Stimulated activated CD8-positive, alpha-beta memory T cell treated with anti-CD3 and anti-CD28 coated beads, Interleukin-15, amount 100 ng/mL, for 1 hour (primary cell): ENCODE measurements around the gene LMOD3.

Experiments used
- DNase-seq: peaks from one replicate; pipeline ENCODE4 v3.0.0-alpha.2; 2020; ENCODE audit warnings: low read depth

Gene LMOD3

DNA sequence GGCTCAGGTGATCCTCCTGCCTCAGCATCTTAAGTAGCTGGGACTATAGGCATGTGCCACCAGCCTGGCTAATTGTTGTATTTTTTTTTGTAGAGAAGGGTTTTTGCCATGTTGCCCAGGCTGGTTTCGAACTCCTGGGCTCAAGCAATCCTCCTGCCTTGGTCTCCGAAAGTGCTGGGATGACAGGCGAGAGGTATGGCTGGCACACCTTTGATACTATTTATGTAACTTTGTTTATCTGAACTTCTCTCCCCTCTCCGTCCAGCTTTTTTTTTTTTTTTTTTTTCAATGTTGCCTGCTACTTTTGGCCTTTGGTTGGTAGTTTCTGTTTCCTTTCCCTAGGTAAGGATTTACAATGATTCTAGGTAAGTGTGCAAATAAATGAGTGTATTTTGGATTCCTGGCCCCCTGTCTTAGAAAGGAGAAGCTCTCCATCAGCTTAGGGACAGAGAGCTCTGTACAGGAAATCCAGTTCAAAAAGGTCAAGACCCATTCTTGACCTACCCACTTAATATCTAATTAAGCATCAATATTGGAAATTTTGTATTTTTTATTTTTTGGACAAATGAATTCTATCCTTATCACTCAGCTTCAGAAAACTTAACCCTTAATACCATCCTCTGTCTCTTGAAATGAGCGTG lies 30.9 kb downstream of the LMOD3 start:
- DNase-seq = no peak

DNA sequence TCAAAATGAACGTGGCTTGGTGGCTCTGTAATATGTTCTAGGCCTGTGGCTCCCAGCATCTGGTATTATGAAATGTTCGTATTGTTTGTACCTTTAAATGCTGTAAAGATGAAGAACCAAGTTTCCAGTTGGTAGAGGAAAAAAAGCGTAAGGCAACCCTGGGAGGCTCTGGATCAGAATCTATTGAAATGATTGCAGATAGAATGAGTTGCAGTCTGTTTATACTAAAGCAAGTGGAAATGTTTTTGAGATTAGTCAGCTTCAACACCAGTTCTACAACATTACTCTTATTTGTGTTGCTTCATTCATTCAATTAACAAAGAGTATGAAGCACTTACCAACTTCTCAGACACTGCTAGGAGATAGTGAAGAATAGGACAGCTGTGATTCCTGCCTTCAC lies 32.4 kb downstream of the LMOD3 start:
- no peak for DNase-seq

DNA sequence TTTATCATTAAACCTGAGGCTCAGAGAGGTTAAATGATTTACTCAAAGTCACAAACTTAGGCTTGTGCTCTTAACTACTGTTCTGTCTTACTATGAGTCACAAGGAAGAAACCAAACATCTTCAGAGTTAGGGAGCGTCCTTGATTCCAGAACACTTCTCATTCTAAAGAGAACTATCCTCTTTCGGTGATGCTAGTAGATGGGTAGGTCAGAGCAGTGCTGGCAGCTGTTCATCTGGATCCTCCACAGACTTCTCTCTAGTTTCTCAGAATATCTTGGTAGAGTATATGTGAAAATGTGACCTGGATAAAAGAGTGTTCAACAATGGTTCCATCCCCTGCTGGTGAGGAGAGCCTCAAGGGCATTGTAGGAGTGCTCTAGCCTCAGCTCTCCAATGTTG lies 34.3 kb downstream of the LMOD3 start:
- DNase-seq = no peak

DNA sequence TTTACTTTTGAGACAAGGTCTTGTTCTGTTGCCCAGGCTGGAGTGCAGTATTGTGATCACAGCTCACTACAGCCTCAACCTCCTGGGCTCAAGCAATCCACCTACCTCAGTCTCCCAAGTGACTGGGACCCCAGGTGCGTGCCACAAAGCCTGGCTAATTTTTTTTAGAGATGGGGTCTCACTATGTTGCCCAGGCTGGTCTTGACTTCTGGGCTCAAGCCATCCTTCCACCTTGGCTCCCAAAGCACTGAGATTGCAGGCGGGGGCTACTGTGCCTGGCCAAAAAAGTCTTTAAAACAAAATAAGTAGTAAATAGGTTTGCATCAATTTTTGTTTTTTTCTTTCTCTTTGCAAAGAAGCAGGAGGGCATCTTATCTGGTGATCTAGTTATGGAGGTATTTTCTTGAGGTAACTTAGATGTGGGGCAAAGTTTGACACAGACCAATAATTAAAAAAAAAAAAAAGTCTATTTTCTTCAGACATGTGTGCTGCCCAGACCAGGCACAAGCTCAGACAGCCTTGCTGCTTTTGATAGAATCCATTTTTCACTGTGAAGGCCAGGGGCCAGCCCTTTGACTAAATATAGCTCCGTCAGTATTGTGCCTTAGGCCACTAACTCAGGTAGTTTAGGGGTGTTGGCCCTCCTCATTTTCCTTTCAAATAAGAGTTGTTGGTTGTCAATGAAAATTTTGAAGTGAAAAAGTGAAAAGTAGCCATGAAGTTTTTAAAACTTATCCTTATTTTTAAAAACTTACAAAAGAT lies 35.2 kb downstream of the LMOD3 start:
- no peak for DNase-seq

DNA sequence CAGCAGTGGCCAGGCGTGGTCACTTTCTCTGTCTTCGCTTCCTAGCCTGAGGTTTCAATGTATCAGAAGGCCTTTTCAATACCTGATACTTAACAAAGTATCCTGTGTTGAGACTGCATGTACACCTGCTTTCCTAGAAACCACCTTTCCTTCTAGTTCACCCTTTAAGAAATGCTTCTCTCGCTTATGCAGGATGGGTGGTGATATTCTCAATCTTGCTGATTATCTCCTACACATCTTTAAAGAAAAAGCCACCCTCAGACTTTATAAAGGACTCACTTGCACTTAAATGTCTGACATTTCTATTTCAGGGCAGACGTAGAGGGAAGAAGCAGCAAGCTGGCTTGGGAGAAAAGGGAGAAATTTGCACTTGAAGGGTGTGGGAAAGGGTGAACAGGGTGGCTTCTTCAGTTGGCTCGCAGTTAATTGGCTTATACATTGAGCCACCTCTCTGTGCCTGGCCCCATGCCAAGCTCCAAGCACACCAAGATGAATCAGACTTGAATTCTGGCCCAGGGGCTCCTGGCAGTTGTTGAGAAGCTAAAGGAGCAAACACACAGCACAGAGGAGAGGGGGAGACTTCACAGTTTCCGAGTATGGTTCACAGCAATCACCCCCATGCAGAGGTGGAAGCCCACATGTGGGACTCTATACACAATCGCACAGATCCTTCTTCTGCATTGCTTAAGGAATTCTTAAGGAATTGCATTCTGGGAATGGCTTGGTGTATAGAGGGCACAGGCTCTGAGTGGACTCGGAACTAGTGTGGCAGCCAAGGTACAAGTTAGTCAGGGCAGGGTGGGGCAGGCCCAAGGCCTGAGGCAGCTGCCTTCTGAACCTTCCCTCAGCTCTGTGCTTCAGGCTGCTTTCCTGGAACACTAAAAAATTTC lies 36.3 kb downstream of the LMOD3 start:
- peak; percentile 51 for DNase-seq

DNA sequence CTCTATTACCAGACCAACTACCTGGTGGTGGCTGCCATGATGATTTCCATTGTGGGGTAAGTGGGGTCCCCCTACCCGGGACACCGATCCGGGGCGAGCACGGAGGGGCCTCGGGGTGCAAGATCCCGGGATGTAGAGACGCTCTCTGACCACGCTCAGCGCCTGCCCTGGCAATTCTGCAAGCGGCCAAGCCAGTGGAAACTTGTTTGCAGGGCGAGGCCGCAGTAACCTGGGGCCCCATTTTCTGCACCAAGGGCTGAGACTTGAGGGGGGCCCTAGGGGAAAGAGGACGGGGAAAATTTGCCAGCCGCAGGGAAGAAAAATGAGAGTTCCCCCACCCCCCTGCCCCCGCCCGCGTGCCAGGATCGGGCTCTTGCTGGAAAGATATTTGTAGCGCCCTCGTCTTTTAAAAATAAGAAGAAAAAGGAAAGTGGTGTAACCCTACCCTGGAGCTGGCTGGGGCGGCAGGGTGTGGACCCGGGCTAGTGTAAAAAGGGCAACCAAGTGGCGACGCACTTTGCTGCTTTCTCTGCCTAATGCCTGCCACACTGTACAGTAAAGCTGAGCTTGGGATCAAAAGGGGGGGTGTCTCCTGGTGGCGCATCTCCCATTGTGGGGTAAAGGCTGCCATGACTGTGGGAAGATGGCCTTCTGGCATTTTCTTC lies 37.1 kb downstream of the LMOD3 start:
- DNase-seq = no peak

DNA sequence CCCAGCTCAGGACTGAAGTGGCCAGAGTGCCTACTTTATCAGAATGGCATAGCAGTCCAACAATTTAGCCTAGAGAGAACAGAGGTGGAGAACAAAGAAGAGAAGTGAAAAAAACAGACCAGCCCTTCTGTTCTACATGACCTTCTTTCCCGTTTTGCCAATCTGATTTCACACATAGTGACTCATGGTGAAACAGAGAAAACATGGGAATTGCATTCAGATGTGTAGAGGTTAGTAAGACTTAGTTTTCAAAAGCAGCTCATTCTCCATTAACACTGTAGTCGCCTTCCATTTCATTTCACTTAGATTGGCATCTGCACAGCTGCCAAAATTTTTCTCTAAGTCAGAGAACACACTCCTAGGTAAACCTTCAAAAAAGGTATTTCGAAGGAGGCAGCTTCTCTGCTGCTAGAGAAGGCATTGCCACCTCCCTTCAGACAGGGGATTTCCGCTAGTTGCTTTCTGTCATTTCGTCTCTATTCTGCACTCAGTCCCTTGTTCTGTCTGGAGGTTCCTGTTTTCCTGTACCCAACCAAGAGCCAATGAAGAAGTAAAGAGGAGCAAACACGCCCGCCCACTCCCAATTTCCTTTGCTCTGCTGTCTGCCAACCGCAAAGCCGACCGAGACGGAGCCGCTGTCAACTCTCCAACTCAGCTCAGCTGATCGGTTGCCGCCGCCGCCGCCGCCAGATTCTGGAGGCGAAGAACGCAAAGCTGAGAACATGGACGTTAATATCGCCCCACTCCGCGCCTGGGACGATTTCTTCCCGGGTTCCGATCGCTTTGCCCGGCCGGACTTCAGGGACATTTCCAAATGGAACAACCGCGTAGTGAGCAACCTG lies 37.8 kb downstream of the LMOD3 start, which contains the start of gene ARL6IP5:
ARL6IP5 (plus strand) TSS at position 612 of the 842 bp plus-strand sequence; CDS start at position 723, 111 bp downstream.
- DNase-seq = peak; percentile 78

DNA sequence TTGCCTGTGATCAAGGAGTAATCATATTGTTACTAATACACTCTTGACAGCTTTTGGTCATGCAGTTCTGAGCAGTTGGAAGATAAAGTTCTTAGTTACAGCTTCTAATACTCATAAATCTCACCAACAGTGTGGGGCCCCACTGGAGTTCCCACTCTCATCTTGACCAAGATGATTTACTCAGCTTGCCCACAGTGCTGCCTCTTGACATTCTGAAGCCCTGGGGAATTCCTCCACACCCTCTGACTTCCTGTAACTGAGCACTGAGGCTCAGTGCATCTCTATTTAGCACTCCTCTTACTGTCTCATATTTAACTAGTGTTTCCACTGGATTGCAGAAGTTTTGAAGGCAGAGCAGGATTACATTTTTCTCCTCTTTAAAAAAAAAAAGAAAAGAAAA lies 39.6 kb downstream of the LMOD3 start:
- DNase-seq = no peak

DNA sequence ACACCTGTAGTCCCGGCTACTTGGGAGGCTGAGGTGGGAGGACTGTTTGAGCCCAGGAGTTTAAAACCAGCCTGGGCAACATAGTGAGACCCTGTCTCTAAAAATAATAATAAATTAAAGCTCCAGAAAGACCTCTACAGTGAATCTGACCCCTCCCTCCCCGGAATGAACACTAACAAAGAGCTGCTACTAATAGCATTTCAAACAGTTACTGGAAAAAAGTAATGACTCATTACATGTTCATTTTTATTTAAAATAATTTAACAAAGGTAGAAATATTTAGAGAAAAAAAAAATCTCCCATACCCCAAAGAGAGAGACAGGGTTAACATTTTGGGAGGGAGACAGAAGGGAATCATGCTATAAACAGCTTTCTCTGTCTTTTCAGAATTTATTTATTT lies 40.0 kb downstream of the LMOD3 start:
- no peak for DNase-seq

DNA sequence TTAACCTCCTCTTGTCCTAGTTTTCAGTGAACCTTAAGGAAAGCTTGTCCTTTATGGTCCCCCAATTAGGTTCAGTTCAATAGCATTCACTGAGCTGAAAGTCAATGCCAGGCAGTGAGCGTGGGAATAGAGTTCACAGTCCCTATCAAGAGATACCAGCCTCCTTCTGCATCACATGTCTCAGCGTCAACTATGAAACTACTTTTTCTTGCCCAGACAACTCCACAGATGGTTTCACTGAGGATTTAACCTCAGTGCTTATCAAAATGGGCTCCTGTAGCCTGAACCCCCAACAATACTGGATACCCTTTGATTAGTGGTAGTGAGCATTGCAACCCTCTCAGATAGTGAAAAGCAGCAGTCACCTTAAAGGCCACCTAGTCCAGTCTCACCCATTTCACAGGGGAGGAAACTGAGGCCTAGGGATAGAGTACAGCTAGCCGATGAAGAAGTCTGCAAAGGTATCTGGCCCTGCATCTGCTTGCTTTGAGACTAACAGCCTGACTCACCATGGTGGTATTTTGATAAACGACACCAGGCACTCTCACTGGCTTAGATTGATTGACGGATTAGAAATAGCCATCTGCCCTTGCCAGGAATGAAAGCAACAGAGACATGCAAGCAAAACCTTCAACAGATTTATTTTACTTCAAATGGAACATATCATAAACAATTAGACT lies 40.7 kb downstream of the LMOD3 start:
- no peak for DNase-seq

DNA sequence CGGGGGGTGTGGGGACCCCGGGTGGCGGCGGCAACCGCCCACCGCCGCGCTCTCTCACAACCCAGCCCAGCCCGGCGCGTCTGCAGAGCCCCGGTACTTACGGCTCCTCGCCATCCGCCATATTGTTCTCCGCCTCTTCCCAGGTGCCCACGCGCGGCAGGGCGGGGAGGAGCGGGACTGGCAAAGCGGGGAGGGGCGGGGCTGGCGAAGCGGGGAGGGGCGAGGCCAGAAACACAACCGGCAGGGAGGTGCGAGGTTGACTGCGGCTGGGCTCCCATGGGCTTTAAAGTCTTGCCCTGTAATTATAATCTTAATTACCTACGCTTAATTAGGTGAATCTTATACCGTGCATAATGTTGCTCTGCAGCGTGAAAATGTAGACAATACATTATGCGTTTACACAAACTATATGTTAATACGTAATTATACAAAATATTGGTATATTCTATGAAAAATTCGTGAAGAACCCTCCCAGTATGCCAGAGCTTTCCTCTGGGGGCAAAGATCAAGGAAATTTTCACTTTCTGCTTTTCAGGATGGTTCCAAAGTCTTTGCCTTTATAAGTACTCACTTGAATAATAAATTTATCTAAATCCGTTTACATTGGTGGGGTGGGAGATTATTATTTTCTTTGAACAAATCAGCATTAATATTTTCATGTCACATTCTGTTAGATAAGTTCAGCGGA lies 42.0 kb downstream of the LMOD3 start, which contains the start of gene UBA3:
UBA3 (minus strand) TSS at position 133 of the 688 bp plus-strand sequence; CDS start at position 121, 12 bp downstream.
- peak; percentile 89 for DNase-seq

DNA sequence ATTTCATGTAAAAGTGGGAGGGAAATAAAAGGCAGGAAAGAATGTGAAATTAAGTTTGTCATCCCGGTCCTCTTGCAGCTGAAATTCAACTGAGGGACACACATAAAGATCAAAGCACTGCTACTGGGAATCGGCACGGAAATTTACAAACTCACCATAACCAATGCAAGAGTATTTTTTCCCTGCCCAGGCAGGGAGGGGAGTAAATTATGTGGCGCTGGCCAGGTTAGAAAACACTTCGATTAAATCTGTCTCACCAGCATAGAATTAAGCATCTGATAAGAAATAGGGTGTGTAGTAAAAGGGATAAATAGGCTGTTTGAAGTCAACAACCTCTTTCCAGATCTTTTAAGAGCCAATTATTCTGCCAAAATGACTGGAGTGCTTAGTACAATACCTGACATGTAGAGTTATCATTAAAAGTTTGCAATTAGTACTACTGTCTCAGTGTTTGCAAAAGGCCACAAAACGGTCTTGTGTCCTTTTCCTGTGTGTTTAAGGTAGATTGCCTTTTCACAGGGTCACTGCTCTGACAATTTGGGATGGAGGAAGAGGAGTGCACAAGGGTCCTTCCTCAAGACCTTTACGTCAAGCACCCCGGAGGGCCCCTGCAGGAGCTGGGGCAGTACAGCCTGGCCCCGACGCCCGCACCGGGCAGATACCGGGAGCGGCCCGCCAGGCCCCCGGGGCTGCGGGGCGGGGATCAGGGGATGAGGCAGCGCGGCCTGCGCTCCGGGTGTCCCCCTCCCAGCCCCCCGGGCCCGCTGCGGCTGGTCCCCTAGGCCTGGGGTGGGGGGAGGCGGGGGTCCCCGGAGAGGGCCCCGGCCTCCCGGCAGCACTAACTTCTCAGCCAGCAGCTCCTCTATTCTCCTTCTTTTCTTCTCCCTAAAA lies 42.9 kb downstream of the LMOD3 start:
- no peak for DNase-seq

DNA sequence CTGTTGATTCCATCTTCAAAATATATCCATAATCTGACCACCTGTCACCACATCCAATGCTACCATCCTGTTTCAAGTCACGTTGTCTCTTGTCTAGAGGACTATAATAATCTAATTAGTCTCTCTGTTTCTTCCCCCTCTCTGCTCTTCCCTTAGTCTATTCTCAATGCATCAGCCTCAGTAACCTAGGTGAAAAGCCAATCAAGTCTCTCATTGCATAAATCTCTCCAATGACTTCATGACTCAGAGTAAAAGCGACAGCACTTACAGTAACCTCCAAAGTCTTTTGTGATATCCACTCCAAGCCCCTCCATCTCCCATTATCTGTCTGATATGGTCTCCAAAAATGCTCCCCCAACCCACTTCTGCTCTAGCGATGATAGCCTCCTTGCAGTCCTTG lies 49.5 kb downstream of the LMOD3 start:
- no peak for DNase-seq

DNA sequence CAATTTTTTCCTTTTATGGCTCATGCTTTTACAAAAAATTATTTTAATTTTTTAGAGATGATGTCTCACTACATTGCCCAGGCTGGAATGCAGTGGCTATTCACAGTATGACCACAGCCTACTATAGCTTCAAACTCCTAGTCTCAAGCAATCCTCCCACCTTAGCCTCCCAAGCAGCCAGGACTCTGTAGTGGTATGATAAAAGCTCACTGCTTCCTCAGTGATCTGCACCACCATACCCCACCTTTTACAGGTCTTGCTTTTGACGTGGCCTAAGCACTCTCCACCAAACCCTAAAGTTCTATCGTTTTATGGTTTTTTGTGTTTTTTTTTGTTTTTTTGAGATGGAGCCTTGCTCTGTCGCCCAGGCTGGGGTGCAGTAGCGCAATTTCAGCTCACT lies 56.3 kb downstream of the LMOD3 start:
- DNase-seq = no peak

DNA sequence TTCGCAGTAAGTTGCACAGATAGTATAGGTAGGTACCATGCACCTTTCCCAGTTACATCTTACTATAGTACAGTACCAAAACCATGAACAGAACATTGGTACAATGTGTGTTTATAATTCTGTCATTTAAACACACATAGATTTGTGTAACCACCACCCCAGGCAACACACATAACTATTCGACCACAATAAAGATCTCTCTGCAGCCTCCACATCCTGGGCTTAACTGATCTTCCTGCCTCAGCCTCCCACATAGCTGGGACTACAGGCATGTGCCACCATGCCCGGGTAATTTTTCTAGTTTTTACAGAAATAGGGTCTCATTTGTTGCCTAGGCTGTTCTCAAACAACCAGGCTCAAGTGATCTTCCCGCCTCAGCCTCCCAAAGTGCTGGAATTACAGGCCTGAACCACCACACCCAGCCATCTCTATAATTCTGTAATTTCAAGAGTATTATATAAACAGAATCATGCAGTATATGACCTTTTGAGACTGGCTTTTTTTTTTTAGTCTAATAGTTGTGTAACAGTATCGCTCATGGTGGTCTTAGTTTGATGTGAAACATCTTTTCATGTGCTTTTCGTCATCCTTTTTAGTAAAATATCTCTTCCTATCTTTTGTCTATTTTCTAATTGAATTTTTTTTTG lies 57.0 kb downstream of the LMOD3 start:
- no peak for DNase-seq

DNA sequence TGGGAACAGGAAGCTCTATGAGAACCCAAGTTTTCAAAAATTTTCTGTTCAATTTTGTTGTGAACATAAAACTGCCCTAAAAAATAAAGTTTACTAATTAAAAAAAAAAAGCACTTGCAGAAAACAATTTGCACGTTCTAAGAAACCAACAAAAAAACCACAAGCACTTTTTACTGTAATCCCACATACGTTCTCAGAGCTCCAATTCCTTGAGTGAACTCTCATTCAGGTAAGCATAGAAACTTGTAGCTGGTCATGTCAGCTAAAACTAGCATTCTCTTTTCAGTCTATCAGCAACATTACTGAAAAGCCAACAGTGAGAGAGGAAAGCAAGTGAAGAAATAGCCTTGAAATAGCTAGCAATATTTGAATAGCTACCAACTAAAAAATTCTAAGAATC lies 58.8 kb downstream of the LMOD3 start:
- DNase-seq = no peak

DNA sequence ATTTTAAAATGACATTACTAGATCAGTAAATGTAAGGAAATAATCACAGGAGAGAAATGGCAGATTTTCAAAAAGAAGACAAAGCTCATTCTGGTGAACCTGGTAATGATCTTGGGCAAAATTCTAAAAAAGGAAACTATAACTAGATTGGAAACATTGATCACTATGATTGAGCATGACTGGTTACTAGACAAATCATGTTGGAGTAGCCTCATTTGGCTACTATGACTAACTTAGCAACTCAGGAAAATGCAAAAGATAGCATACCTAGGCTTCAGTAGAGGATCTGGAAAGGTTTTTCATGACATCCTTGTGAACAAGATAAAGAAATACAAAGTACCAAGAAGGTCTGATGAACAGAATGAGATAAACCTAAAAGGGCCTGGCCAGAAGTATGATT lies 62.7 kb downstream of the LMOD3 start:
- DNase-seq = no peak

DNA sequence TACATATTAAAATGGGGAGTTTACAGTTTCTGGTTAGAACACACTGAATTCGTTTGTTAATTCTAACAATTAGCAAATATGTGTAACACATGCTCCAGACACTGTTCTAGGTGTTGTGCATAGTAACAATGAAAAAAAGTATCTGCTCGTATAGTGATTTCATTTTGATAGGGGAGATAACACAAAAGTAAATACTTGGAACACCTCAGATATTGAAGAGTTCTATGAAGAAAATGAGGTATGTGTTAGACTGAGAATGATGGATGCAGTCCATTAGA lies 63.5 kb downstream of the LMOD3 start:
- no peak for DNase-seq
